Colon (tissue), 2 donors: ENCODE data around the gene NEK11.

Source experiments
- FAIRE-seq: peaks from 2 replicates; lab custom pipeline; 2012; peaks lifted over from hg19 to GRCh38; lab: Jason Lieb, UNC
- donor health status: control.
- donor health status: control.

NEK11 gene

DNA sequence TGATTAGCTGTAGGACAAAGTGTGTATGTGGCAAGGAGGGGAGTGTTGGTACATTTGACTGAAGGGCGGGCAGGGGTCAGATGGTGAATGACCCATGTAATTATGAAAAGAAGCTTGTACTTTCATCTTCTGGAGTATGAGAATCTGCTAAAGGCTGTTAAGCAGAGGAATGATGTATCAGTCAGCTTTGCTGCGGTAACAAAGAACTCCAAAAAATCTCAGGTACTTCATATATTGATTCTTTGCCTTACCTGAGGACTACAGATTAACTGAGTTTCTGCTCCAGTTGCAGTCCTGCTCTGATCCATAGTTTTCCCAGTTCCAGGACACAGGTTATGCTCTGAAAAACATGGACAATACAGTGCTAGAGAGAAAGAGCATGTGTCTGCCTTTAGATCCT, 115.1 kb downstream of the NEK11 start:
- FAIRE-seq, result no peak

DNA sequence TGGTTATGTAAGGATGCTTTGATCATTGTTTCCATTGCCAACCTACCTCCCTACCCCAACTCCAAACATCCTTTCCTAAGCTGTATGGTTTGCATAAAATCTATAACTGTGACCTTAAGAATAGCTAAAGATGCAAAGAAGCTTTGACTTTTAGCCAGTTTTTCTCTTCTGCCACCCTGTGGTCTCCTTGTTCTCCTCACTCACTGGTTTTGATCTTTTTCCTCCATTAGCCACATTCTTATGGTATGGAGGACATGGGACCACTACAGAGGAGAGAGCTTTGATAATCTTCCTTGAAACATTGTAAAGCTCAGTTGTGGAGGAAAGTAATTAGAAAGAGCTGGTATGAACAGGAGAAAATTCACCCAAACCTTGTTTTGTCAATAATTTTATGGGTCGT, 115.9 kb downstream of the NEK11 start:
- FAIRE-seq, result no peak

DNA sequence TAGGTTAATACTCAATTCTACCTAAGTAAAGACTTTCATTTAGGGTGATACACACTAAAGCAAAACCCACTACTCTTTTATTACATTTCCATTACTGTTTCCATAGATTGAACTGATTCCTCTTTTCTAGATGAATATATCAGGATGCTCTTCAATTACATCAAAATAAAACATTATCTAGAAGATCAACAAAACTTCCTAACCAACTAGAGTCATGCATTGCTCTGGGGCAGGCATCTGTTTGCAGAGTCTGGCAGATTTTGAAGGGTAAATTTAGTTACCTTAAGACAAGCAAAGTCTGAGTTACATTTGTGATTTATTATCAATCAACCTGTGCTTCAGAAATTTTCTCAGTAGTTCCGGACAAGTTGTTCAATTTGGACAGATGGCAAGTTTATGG, 117.1 kb downstream of the NEK11 start:
- FAIRE-seq, result no peak

DNA sequence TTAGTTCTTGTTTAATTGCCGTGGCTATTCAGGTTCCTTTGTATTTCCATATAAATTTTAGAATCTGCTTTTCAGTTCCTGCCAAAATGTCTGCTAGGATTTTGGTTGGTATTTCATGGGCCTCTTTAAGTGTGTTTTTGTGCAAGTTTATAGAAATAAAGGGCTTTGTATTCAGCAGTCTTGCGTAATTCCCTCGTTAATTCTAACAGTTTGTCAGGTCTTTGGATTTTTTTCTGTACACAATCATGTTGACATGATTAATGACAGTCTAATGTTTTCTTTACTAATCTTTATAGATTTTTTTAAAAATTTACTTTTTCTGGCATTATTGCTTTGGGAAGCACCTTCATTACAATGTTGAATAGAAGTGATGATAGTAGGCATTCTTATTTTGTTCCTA, 120.9 kb downstream of the NEK11 start:
- no peak for FAIRE-seq

DNA sequence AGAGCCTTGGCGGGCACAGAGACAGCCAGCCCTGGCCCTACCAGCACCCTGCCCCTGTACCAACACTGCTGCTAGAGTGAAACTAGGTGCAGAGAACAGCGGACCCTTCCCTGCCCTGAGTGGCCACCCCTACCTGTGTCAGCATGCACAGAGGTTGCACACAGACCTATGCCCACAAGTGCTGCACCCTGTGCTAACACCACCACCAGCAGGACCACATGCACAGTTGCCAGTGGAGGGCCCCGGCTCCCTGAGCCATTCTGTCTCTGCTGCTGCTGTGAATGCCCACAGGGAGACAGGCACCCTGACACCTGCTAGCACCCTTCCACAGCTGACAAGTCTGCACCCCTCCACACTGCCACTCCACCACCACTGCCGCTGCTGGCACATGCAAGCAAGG, 131.8 kb downstream of the NEK11 start:
- no peak for FAIRE-seq

DNA sequence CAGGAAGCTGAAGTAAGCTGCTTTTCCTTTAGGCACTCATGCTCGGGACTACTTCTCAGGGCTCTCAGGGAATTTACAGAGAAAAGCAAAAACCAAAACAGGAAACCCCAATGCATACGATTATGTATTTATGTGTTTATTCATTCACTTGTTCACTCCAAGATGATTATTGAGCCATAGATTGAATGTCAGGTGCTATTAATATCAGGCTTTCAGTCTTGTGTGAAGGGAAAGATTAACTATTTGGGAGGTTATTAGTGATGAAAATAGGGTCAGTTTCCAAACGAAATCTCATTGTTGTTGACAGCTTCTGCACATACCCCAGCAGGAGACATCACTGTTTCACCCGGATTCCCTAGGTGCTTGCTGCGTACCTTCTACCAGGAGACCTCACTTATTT, 135.8 kb downstream of the NEK11 start:
- FAIRE-seq, result no peak

DNA sequence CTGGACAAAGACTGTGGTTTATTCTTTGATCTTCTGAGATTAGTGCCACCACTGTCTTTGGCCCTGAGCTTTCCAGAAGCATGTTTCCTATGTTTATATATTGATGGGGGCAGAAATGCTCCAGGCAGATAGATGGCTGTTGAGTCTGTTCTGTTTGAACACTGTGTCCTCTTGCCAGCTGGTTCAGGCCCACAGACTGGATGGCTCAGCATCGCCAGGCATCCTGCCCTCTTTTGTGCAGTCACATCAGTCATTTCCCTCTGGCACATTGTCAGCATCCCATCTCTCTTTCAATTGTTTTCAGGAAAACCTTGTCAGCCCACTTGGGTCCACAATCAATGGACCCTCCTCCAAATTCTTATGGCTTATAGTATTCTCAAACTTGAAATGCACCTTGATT, 141.2 kb downstream of the NEK11 start:
- no peak for FAIRE-seq

GRCh38 chr3:131169331-131169730, 142.7 kb downstream of the NEK11 start:
- no peak for FAIRE-seq

DNA sequence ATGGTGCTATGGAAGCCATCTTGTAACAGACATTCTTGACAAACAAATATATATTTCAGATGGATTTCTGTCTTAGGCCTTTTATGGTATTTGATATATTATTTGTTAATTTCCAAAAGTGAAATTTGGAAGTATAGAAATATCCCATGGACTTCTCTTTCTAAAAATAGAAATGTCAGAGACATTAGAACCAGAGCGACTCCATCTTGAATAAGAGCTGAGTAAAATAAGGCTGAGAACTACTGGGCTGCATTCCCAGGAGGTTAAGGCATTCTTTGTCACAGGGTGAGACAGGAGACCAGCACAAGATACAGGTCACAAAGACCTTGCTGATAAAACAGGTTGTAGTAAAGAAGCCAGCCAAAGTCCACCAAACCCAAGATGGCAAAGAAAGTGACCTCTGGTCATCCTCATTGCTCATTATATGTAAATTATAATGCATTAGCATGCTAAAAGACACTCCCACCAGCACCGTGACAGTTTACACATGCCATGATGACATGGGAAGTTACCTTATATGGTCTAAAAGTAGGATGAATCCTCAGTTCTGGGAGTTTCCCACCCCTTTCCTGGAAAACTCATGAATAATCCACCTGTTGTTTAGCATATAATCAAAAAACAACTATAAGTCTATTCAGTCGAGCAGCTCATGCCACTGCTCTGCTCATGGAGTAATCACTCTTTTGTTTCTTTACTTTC, 146.0 kb downstream of the NEK11 start:
- no peak for FAIRE-seq

DNA sequence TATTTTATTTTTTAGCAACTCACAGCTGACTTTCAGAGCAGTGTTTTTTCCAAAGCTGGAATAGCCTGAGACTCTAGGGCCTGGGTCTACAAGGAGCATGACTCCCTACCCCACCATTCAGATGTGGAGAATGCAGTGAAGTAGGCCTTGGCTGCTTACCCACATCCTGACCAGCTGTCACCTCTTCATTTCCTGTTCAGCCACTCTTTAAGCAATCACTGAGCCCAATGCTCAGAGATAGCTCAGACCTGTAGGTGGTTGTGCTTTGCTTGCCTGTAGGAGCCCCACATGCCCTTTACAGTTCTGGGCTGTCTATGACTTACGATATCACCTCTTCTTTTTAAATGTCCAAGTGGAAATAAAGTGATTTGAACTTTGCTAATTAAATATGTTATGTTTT, 148.1 kb downstream of the NEK11 start:
- FAIRE-seq, result no peak

DNA sequence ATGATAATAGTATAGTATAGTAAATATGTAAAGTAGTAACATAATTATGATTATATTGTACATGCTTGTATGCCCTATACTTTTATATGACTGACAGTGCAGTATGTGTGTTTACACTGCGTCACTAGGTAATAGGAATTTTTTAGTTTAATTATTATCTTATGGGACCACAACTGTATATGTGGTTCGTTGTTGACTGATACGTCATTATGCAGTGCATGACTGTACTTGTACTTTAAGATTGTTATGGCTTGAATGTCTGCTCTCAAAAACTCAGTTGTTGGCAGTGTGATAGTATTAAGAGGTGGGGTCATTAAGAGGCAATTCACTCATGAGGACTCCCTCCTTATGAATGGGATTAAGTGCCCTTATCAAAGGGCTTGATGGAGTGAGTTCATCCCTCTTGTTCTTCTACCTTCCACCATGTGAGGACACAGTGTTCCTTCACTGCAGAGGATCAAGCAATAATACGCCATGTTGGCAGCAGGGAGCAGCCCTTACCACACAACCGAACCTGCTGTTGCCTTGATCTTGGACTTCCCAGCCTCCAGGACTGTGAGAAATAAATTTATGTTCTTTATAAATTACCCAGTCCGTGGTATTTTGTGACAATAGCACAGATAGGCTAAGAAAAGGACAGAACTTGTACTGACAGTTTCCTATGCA, 152.2 kb downstream of the NEK11 start:
- FAIRE-seq, result no peak

GRCh38 chr3:131192701-131193100, 166.0 kb downstream of the NEK11 start:
- no peak for FAIRE-seq

DNA sequence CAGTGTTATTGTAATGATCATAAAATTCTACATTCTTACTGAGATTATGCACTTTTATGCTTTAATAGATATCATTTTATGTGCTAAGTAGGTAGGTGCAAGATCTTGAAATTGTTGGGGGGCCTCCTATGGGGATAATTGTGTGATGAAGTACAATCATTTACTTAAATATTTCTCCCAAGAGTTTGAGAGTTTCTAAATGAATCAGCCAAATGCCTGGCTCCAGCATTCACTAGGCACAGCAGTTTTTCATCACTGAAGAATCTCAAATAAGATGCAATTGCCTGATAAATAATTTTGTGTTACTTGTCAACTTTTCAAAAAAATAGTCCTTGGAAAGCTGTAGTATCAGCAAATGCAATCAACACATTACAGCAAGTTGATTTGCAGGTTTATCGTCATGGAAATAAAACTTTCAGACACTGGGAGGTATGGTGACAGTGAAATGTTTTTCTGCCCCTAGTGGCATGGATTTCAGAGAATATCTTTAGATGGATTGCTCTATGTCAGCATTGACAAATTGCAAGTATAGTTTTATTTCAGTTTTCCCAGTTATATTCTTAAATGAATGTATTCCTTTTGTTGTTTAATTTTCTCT, 167.1 kb downstream of the NEK11 start:
- no peak for FAIRE-seq

- no peak for FAIRE-seq
Observed at GRCh38 chr3:131194816-131195215, 168.1 kb downstream of the NEK11 start.

DNA sequence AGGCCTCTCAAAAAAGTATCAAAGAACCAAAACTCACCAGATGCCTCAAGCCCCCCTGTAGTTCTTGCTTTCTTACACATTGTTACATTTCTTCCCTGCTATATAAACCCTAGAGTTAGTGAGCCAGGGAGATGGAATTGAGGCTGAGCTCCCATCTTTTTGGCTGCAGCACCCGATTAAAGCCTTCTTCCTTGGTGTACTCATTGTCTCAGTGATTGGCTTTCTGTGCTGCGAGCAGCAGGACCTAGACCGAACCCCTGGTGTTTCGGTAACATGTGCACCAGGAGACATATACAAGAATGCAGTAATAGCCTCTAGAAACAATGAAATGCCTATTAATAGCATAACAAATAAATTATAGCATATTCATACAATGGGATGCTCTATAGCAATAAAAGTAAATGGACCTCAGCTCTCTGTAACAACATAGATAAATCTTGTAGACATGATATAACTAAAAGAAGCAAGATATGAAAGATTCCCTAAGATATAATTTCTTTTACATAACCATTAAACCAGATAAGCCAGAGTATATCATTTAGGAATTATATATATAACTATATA, 174.0 kb downstream of the NEK11 start:
- no peak for FAIRE-seq

- FAIRE-seq, result no peak
Observed at GRCh38 chr3:131216330-131216729, 189.7 kb downstream of the NEK11 start.

DNA sequence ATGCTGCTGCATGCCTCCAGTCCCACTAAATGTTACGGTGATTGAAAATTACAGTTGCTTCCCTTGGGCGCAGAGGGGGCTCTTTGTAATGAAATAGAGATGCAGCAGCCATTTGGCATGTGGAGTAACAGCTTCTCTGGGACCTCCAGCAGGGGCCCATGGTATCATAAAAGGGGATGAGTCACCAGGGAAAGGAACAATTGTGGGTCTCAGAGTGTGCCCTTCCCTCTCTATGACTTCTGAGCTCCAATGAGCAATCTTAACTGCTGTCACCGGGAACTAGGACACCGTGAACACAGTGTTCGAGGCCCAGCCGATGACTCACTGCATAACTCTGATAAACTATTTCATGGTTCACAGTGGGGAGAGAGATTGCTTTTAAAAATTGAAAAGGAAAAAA, 190.1 kb downstream of the NEK11 start:
- no peak for FAIRE-seq

DNA sequence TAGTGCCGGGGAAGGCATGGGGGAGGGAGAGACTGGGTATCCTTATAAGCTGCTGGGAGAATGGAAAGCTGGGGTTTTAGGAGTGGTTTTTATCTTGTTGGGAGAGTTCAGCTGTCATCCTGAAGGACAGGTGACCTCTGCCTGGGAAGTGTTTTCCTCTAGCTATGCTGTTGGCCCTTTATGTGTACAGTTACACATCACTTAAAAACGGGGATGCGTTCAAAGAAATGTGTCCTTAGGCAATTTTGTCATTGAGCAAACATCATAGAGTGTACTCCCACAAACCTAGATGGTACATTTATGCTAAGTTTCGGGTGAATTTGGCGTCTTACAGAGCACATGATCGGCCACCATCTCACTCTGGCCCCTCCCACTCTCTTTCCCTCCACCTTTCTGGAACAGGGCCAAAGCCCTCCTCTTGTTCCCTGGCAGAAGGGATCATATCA, 190.6 kb downstream of the NEK11 start:
- FAIRE-seq, result no peak

GRCh38 chr3:131218196-131218595, 191.5 kb downstream of the NEK11 start:
- FAIRE-seq, result no peak

- FAIRE-seq, result no peak
Observed at GRCh38 chr3:131221731-131222130, 195.1 kb downstream of the NEK11 start.

DNA sequence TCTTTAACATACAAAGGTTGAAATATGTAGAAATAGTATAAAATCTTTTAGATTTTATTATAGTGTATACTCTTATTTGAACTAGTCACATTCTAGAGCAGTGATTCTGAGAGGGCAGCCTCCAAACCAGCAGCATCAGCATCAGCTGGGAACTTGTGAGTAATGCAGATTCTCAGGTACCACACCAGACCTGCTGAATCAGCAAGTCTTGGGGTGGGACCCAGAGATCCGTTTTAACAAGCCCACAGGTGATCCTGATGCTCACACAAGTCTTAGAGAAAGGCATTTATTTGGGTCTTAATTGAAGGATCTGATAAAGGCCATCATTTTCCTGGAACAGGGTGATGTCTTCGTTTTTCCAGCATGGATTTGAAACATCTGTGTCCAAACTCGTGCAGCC, 195.9 kb downstream of the NEK11 start:
- FAIRE-seq, result no peak

DNA sequence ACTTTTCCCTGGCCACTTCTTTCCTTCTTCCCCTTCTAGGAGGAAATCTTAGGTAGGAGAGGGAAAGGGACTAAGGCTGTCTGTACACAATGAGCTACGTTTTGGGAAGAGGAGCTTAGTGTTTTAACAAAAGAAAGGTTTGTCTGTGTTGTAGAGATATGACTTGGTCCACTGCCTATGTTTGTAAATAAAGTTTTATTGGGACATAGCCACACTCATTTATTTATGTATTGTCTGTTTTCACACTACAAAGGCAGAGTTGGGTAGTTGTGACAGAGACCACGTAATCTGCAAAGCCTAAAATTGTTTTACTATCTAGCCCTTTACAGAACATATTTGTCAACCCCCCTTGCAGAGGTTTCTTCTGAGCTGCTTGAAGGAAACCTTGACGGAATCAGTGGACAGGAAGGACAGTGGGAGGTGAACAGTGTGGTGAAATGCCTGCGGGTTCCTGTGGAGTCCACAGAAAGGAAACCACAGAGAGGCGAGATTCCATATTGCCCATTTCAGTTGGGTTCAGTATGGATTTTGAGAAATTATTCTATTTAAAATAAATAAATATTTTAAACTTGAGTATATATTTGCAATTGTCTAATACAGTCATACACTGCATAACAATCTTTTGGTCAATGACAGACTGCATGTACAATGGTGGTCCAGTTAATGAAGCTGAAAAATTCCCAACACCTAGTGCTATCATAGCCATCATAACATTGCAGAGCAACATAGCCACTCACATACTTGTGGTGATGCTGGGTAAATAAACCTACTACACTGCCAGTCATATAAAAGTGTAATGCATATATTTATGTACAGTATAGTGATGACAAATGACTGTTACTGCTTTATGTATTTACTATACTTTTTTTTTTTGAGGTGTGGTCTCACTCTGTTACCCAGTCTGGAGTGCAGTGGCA, 197.0 kb downstream of the NEK11 start:
- no peak for FAIRE-seq
